Fibroblast of pulmonary artery (primary cell): ENCODE measurements around the gene SLC19A1.
"Not testable (repeated sequence)": the region's sequence is repeated elsewhere in the genome, so short reads cannot be mapped to it uniquely, and the experiment has no call there.

Source experiments
- DNase-seq: peaks from one replicate; pipeline ENCODE4 v3.0.0-alpha.2; 2010; ENCODE audit warnings: low read depth
- H3K4me3 ChIP-seq: replicated peaks from 2 replicates; pipeline ENCODE4 v1.5.1; 2011; ENCODE audit warnings: low read depth, mild to moderate bottlenecking, control low read depth, low read length, moderate library complexity
- TF ChIP-seq, protein P1 (sequence below): IDR thresholded peaks from 2 replicates; pipeline ENCODE4 v1.5.1; 2011; ENCODE audit warnings: mild to moderate bottlenecking, control low read depth, low read length, inconsistent platforms; ENCODE audit errors: missing control alignments

Gene SLC19A1

DNA sequence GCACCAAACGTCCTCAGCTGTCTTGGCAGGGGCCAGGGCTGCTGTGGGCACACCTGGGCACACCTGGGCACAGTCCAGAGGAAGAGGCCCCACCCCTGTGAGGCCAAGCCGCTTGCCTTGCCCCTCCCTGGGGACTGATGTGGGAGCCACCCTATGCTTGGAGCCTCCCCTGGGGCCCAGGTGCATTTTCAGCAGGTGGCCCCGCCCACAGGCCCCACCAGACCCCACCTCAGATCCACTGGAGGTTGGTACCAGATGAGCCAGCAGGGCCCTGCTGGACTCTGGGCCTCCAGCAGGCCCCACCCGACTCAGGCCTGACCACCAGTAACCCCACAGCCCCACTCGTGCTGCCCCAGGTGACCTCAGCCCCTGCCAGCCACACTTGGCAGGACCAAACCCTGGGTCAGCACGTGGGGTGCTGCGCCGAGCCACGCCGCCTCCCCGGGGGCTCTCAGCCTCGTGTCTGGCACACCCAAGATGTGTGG is 8.8 kb downstream of the SLC19A1 start:
- H3K4me3 ChIP-seq = no peak overlapping the region
- TF ChIP-seq, protein P1, sequence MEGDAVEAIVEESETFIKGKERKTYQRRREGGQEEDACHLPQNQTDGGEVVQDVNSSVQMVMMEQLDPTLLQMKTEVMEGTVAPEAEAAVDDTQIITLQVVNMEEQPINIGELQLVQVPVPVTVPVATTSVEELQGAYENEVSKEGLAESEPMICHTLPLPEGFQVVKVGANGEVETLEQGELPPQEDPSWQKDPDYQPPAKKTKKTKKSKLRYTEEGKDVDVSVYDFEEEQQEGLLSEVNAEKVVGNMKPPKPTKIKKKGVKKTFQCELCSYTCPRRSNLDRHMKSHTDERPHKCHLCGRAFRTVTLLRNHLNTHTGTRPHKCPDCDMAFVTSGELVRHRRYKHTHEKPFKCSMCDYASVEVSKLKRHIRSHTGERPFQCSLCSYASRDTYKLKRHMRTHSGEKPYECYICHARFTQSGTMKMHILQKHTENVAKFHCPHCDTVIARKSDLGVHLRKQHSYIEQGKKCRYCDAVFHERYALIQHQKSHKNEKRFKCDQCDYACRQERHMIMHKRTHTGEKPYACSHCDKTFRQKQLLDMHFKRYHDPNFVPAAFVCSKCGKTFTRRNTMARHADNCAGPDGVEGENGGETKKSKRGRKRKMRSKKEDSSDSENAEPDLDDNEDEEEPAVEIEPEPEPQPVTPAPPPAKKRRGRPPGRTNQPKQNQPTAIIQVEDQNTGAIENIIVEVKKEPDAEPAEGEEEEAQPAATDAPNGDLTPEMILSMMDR = no peak
- no peak for DNase-seq

DNA sequence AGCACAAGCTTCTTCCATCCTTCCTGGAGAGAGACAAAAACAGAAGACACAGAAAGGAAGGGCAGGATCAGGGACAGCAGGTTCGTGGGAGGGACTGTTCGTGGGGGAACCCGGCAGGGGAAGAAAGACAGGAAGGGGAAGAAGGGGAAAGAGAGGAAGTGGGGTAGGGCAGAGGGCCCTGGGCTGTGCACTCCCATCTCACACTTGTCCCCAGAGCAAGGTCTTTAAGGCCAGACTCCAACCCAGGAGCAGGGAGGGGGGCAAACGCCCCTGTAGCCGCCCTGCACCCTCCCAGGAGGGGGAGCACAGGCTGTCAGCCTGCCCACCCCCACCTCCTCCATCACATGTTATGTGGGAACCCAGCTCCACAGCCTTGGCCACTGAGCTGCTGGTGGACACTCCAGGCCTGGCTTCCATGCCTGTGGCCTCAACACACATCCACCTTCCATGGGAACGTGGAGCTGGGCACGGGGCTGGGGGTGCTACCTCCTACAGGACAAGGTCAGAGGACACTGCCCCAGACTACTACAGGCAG is 9.3 kb downstream of the SLC19A1 start:
- DNase-seq = no peak
- TF ChIP-seq, protein P1 = no peak
- H3K4me3 ChIP-seq = no peak overlapping the region

DNA sequence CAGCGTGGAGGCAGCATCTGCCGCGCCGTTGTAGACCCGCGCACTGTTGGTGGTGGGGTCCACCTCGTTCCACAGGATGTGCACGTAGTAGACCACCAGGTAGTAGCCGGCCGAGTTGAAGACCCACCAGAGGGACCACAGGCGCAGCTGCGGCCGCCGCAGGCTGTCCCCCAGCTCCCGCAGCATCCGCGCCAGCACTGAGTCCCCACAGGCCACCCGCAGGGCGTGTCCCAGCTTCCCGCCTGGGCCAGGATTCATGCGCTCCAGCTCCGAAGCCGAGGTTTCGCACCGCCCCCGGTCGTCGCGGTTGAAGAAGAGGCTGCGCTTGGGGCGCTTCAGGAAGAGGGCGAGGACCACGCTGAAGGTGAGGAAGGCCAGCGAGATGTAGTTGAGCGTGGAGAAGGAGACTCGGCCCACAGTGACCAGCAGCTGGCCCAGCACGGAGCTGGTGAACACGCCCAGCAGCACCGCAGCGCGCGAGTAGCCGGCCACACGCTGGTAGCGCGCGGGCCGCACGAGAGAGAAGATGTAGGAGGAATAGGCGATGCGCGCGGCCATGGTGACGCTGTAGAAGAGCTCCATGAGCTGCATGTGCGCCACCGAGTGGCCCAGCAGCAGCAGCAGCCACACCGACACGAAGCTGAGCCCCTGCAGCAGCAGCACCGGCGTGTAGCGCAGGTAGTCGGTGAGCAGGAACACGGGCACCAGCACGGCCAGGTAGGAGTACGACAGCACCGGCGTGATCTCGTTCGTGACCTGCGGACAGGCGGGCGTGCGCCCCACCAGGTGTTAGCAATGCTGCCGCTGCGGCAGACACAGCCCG is 10.6 kb downstream of the SLC19A1 start:
- DNase-seq = no peak
- no peak overlapping the region for H3K4me3 ChIP-seq
- TF ChIP-seq, protein P1 = no peak

DNA sequence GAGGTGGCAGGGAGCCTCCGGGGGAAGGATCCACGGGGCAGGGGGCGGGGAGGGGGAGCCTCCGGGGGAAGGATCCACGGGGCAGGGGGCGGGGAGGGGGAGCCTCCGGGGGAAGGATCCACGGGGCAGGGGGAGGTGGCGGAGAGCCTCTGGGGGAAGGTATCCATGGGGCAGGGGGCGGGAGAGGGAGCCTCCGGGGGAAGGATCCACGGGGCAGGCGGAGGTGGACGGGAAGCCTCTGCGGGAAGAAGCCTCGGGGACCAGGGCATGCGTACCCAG is 11.2 kb downstream of the SLC19A1 start:
- H3K4me3 ChIP-seq, DNase-seq: not testable (repeated sequence)

DNA sequence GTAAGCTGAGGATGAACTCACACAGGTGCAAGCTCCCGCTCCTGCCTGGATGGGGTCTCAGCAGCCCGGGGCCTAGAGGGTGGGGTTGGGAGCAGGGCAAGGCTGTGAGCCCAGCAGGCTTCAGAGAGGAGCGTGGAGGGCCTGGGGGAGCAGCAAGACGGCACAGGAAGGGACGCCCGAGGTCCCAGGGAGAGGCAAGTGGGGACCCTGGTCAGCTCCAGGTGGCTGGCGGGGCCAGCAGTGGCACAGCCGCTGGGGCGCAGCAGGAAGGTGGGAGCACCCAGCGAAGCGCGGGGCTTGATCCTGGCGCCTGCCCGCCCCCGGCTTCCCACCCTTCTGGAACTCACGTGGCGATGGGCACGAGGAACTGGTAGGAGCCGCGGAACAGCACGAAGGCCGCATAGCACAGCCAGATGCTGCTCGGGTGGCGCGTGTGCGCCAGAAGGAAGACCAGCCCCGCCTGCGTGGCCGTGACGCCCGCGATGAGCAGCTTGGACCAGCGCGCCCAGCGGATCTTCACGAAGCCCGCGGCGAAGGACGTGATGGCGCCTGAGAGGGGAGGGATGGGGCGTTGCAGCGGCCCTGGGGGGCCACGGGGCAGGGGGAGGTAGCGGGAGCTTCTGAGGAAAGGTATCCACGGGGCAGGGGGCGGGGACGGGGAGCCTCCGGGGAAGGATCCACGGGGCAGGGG is 11.7 kb downstream of the SLC19A1 start:
- H3K4me3 ChIP-seq = no peak overlapping the region
- no peak for DNase-seq

DNA sequence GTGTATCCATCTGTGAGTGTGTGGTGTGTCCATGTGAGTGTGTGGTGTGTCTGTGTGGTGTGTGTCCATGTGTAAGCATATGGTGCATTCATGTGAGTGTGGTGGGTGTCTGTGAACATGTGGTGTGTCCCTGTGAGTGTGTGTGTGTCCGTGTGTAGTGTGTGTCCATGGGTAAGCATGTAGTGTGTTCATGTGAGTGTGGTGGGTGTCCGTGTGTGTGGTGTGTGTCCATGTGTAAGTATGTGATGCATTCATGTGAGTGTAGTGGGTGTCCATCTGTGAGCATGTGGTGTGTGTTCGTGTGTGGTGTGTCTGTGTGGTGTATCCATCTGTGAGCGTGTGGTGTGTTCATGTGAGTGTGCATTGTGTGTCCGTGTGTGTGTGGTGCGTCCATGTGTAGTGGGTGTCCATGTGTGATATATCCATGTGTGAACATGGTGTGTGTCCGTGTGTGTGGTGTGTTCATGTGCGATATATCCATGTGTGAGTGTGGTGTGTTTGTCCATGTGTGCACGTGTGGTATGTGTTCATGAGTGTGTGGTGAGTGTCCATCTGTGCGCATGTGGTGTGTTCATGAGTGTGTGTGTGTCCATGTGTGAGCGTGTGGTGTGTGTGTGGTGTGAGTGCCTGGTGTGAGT is 12.3 kb downstream of the SLC19A1 start:
- TF ChIP-seq, protein P1 = no peak
- H3K4me3 ChIP-seq = no peak overlapping the region
- no peak for DNase-seq

More for the DNA sequence above, 11.7 kb downstream of the SLC19A1 start:
- TF ChIP-seq, protein P1 = no peak
